GM12875 (cell line): ENCODE data around the gene RNF224.

Experiments used
- H3K4me3 ChIP-seq: one replicate; pipeline ENCODE4 v1.5.1; 2011; ENCODE audit warnings: low read depth, low read length, control low read depth
- CTCF ChIP-seq: IDR thresholded peaks from 2 replicates; pipeline ENCODE4 v1.5.1; 2011; ENCODE audit warnings: low read depth, mild to moderate bottlenecking, control low read depth, inconsistent platforms, low read length, moderate library complexity, borderline replicate concordance; ENCODE audit not compliant: insufficient read depth

The RNF224 gene

DNA sequence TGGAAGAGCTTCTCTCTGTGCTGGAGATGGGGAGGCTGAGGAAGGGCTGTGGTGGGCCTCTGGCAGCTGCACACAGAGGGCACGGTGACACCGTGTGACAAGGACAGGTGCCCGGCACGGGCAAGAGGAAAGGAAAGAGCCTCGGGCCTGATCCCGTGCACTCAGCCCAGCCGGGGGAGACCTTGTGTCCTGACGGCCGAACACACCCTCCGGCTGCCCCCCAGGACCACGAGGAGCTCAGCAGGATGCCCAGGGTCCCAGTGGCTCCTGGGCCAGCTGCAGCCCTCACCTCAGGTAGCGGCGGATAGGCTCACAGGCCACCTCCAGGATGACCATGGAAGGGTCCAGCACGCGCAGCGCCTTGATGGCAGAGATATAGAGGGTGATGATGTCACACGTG, 44.5 kb upstream of the RNF224 start:
- no peak overlapping the region for H3K4me3 ChIP-seq
- no peak for TF ChIP-seq CTCF

DNA sequence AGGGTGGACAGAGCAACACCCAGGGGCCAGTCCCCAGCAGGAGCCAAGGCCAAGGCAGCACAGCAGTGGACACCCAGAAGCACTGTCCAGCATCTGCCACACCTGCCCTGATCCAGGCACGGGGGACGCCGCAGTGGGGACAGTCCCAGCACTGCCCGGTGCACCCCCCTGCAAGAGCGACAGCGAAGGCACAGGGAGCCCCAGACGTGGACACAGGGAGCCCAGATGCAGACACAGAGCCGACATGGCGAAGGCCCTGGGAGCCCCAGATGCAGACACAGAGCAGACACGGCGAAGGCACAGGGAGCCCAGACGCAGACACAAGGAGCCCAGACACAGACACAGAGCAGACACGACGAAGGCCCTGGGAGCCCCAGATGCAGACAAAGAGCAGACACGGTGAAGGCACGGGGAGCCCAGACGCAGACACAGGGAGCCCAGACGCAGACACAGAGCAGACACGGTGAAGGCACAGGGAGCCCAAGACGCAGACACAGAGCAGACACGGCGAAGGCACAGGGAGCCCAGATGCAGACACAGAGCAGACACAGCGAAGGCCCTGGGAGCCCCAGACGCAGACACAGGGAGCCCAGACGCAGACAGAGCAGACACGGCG, 43.2 kb upstream of the RNF224 start:
- no peak for TF ChIP-seq CTCF

GRCh38 chr9:137184881-137185660, 42.2 kb upstream of the RNF224 start:
- no peak for TF ChIP-seq CTCF
- H3K4me3 ChIP-seq = no peak overlapping the region

More for the DNA sequence above, 43.2 kb upstream of the RNF224 start:
- H3K4me3 ChIP-seq = no peak overlapping the region

GRCh38 chr9:137185921-137186320, 41.4 kb upstream of the RNF224 start:
- no peak overlapping the region for H3K4me3 ChIP-seq
- TF ChIP-seq CTCF = no peak

DNA sequence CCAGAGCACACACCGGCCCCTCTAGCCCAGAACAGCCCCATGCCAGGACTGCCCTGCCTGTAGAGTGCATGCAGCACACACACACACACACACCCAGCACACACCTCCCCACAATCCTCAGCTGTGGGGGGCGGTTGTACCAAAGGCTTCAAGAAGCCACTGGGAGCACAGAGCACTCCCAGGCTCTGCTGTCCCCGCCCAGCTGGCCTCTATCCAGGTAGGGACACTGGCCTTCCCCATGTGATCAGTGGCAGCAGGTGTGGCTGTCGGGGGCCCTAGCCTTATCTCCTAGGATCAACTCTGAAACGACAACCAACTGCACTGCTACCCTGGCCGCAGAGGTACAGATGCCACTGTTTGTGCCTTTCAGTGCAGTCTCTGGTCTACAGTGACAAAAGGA, 40.9 kb upstream of the RNF224 start:
- no peak for TF ChIP-seq CTCF
- H3K4me3 ChIP-seq = no peak overlapping the region

DNA sequence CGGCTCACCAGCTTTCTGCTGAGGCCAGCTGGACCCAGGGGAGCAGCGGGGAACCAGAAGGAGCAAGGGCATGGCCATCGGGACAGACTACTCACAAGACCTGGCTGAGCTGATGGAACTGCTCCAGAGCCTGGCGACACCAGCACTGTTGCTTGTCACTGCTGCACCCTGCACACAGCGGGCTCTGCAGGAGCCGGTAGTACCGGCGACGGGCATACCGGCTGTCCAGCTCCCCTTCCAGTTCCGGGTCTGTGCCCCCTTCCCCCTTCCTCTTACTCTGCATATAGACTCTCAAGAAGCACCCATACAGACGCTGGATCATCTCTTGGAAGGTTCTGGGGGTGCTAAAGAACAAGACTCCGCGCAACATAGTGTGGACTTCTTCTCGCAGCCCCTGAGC, 39.9 kb upstream of the RNF224 start:
- no peak for TF ChIP-seq CTCF
- H3K4me3 ChIP-seq = peak overlapping the region; percentile 84

- no peak for TF ChIP-seq CTCF
- peak overlapping the region; percentile 84 for H3K4me3 ChIP-seq
These were observed 39.2 kb upstream of the RNF224 start for GRCh38 chr9:137188086-137188489.
